Measurements from ENCODE around the gene MSANTD1. TPM values are rescaled to one million over a fixed set of nuclear protein-coding genes. Genes with fewer than 3 reads are reported as not detected.

MSANTD1 gene
- total and polyA plus RNA-seq, 10 of the 15 experiments (the other 5 are each of a cell fraction or from before 2014, with no cell fraction given): 0.07 to 0.87 (median 0.22) TPM; not detected in 2

DNA sequence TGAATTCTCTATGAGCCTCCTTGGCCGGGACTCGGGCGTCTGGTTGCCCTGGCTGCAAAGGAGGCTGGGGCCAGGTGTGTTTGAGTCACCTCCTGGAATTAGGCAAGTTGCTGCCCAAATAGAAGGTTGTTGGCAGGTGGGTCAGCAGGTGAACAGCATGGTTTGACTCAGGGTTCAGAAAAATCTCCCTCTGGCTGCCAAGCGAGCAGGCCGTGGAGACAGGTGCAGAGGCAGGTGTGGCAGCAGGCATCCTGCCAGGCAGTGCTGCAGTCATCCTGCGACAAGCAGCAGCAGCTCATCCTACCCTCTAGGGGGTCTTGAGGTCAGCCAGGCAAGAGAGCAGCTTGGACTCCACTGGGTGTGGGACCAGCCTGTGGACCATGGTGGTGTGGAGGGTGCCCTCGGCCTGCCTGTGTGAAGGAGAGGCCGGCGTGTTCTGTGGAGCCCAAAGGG lies 8.2 kb downstream of the MSANTD1 start:
- 45% methylated on average over 9 of the region's 9 CpGs for WGBS (ENCODE audit: insufficient coverage, insufficient replicate concordance, low lambda C conversion rate, missing lambda C conversion rate)
- Histone ChIP-seq H3K9ac (ENCODE audit: control insufficient read depth, insufficient read depth, low read length) (no peak overlapping the region), H3K4me2 (ENCODE audit: control insufficient read depth, insufficient read depth) (no peak overlapping the region), H3K4me3 (no peak overlapping the region), H2AFZ (ENCODE audit: control insufficient read depth, low read depth, low read length) (no peak overlapping the region), H3K36me3 (ENCODE audit: control insufficient read depth in 2 of 2, insufficient read depth in 2 of 2, low read length in 1 of 2) (no peaks in the 10 kb centered on the region), H3K27me3 (replicated peaks in 1 of 2; ENCODE audit: control insufficient read depth in 2 of 2, insufficient read depth in 2 of 2, low read length in 1 of 2) (no peaks in the 10 kb centered on the region), H4K20me1 (ENCODE audit: control insufficient read depth, insufficient read depth) (no peaks in the 10 kb centered on the region), H3K9me3 (replicated peaks; ENCODE audit: control insufficient read depth, insufficient read depth, low read length) (no peaks in the 10 kb centered on the region), H3K79me2 (ENCODE audit: control insufficient read depth, insufficient read depth, low read length) (no peaks in the 10 kb centered on the region), H3K4me1 (ENCODE audit: control insufficient read depth, insufficient read depth, low read length) (peaks cover 3% of the 10 kb centered on the region; the same call in 1 of the 2 replicates), H3K27ac (ENCODE audit: control insufficient read depth, insufficient read depth) (no peak overlapping the region)
- BruUV-seq (replicated peaks): no TSS peak
- RAD21 ChIA-PET (ENCODE audit: unreplicated experiment): no interaction called here
- ATAC-seq: peak; percentile 23
- SMC1A ChIA-PET (ENCODE audit: uncharacterized antibody, unreplicated experiment): interaction anchor here (0.7 to 1.3 kb wide), 3 partner anchors 13 to 29 kb away, joined by 3 to 4 read pairs (median 3); no protein-coding TSS in a partner anchor
- in situ Hi-C loops (cut with MboI): no loop called here
- no peak for FAIRE-seq
- DNase-seq (ENCODE audit: low read depth, low spot score): no peak
- intact Hi-C loops (cut with micrococcal nuclease; ENCODE audit: unreplicated experiment): no loop called here
- TF ChIP-seq BCL11A (IDR thresholded peaks at IDR 0.05; ENCODE audit: low read depth, low read length) (no peak), RAD21 (IDR thresholded peaks at IDR 0.05; ENCODE audit: insufficient read depth, low read depth, low read length) (no peak), STAT1 (conservative IDR thresholded peaks at IDR 0.05) (no peak), CHD4 (IDR thresholded peaks at IDR 0.05) (no peak), EZH2 (IDR thresholded peaks at IDR 0.05; ENCODE audit: borderline replicate concordance, control insufficient read depth, low read depth, low read length) (no peak), CBFB (IDR thresholded peaks at IDR 0.05; ENCODE audit: low read depth) (no peak), ZNF217 (IDR thresholded peaks at IDR 0.05) (no peak)
- POLR2A ChIA-PET: no interaction called here
- CTCF ChIA-PET: no interaction called here
